Measurements from ENCODE around the gene ZNF264.

ZNF264 gene

DNA sequence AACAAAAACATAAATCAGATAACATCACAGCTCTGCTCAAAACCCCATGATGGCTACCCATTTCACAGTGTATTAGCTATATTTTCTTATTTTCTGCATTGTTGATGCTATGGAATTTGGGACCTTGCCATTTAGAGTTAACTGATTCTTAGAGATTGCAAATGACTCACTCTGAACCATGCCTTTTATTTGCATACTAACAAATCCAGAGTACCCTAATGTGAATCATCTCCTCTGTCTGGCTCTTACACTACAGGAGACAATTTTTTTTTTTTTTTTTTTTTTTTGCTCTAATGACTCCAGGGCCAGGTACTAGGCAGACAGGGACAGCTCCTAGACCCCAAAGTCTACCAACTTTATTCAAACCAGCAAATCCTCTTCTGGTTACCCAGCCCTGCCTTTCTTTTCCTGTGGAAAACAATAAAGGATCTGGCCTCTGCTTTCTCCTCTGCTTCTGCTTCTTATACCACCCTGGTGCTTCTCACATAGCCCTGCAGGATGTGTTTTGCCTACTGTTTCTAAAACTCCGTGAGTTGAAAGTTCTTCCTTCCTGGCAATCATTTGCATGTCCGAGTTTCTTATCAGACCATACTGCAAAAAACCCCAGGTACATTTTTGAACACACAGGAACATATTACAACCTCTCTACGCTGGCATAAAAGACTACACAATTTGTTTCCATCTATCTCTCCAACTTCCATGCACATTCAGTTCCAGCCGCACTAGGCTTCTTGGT, 78.4 kb downstream of the ZNF264 start:
- no peaks in the 10 kb centered on the region for H3K4me1 ChIP-seq (ENCODE audit: control insufficient read depth in 1 of 2, insufficient read depth in 2 of 2, low read length in 2 of 2)
- H3K9ac ChIP-seq (ENCODE audit: low read depth in 1 of 2, low read length in 2 of 2), result no peak overlapping the region
- H3K36me3 ChIP-seq (ENCODE audit: control insufficient read depth in 1 of 2, insufficient read depth in 2 of 2, low read length in 2 of 2), result peaks cover 0 to 3% of the 10 kb centered on the region in 2 donors
- no peaks in the 10 kb centered on the region for H3K27me3 ChIP-seq (ENCODE audit: control insufficient read depth in 1 of 2, insufficient read depth in 2 of 2, low read length in 2 of 2)
- no peaks in the 10 kb centered on the region for H3K9me3 ChIP-seq (ENCODE audit: control insufficient read depth in 1 of 2, low read length in 2 of 2)
- no peak overlapping the region for H3K4me3 ChIP-seq (ENCODE audit: low read depth in 1 of 2, low read length in 2 of 2)
- no peak overlapping the region for H3K27ac ChIP-seq (ENCODE audit: low read depth, low read length)

DNA sequence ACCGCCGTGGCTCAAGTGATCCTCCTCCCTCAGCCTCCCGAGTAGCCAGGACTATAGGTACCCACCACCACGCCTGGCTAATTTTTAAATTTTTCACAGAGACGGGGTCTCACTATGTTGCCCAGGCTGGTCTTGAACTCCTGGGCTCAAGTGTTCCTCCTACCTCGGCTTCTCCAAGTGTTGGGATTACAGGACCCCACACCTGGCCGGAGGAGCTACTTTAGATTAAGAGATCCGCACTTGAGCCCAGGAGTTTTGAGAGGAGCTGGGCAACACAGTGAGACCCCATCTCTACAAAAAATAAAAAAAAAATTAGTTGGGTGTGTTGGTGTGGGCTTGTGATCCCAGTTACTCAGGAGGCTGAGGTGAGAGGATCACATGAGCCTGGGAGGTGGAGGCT, 80.0 kb downstream of the ZNF264 start:
- Histone ChIP-seq H3K4me1 (ENCODE audit: control insufficient read depth in 1 of 2, insufficient read depth in 2 of 2, low read length in 2 of 2) (no peaks in the 10 kb centered on the region), H3K36me3 (ENCODE audit: control insufficient read depth in 1 of 2, insufficient read depth in 2 of 2, low read length in 2 of 2) (peaks cover 0 to 5% of the 10 kb centered on the region in 2 donors), H3K27me3 (ENCODE audit: control insufficient read depth in 1 of 2, insufficient read depth in 2 of 2, low read length in 2 of 2) (no peaks in the 10 kb centered on the region), H3K4me3 (ENCODE audit: low read depth in 1 of 2, low read length in 2 of 2) (no peak overlapping the region), H3K9me3 (ENCODE audit: control insufficient read depth in 1 of 2, low read length in 2 of 2) (no peaks in the 10 kb centered on the region), H3K27ac (ENCODE audit: low read depth, low read length) (no peak overlapping the region), H3K9ac (ENCODE audit: low read depth in 1 of 2, low read length in 2 of 2) (no peak overlapping the region)
